PFSK-1 (cell line): ENCODE results near the gene NOL3.

Experiments used
- FOXP2 ChIP-seq: optimal IDR thresholded peaks from 2 replicates; pipeline ENCODE3; 2011; ENCODE audit warnings: borderline replicate concordance, control low read depth, inconsistent platforms; ENCODE audit not compliant: insufficient read depth; ENCODE audit errors: extremely low read length, extremely low read depth
- POLR2AphosphoS5 ChIP-seq: IDR thresholded peaks from 2 replicates; pipeline ENCODE4 v1.6.1; 2012; ENCODE audit warnings: low read depth, mild to moderate bottlenecking, control low read depth, low read length, moderate library complexity
- SIN3A ChIP-seq: IDR thresholded peaks from 2 replicates; pipeline ENCODE4 v1.6.1; 2012; ENCODE audit warnings: mild to moderate bottlenecking, low read length, moderate library complexity, borderline replicate concordance; ENCODE audit not compliant: insufficient read depth
- TAF1 ChIP-seq: IDR thresholded peaks from 2 replicates; pipeline ENCODE4 v1.6.1; 2012; ENCODE audit warnings: low read length, control low read depth, borderline replicate concordance; ENCODE audit not compliant: insufficient read depth
- TF ChIP-seq, protein P1 (sequence below), 2 experiments: IDR thresholded peaks; 2 replicates each; pipeline versions ENCODE4 v1.6.1 to v1.8.0; 2011 to 2012; ENCODE audit warnings: low read depth in 2 of 2, low read length in 2 of 2, control low read depth in 1 of 2, inconsistent platforms in 1 of 2, mild to moderate bottlenecking in 1 of 2, moderate library complexity in 1 of 2; ENCODE audit not compliant: insufficient read depth in 1 of 2

The NOL3 gene

DNA sequence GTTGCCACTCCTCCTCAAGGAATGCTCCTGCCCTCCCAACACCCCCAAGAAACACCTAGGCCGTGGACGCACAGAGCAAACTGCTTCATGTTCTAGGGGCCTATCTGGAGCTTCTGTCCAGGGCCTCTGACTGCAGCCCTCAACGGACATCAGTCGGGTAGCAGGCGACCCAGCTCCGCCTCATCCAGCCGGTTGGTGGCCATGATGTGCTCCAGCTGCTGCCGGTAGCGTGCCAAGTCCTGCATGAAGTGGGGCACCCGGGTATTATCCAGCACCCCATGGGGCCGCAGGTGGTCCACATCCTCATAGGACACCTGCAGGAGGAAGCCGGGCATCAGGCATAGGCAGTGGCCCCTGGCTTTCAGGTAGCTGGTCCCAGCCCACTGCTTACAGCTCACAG, 6.3 kb downstream of the NOL3 start:
- TF ChIP-seq SIN3A (no peak), FOXP2 (no peak), TAF1 (no peak), POLR2AphosphoS5 (no peak)
- TF ChIP-seq, protein P1, sequence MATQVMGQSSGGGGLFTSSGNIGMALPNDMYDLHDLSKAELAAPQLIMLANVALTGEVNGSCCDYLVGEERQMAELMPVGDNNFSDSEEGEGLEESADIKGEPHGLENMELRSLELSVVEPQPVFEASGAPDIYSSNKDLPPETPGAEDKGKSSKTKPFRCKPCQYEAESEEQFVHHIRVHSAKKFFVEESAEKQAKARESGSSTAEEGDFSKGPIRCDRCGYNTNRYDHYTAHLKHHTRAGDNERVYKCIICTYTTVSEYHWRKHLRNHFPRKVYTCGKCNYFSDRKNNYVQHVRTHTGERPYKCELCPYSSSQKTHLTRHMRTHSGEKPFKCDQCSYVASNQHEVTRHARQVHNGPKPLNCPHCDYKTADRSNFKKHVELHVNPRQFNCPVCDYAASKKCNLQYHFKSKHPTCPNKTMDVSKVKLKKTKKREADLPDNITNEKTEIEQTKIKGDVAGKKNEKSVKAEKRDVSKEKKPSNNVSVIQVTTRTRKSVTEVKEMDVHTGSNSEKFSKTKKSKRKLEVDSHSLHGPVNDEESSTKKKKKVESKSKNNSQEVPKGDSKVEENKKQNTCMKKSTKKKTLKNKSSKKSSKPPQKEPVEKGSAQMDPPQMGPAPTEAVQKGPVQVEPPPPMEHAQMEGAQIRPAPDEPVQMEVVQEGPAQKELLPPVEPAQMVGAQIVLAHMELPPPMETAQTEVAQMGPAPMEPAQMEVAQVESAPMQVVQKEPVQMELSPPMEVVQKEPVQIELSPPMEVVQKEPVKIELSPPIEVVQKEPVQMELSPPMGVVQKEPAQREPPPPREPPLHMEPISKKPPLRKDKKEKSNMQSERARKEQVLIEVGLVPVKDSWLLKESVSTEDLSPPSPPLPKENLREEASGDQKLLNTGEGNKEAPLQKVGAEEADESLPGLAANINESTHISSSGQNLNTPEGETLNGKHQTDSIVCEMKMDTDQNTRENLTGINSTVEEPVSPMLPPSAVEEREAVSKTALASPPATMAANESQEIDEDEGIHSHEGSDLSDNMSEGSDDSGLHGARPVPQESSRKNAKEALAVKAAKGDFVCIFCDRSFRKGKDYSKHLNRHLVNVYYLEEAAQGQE (IDR thresholded peaks at IDR 0.05; ENCODE audit: insufficient read depth in 1 of 2, low read depth in 2 of 2, low read length in 2 of 2): no peak

DNA sequence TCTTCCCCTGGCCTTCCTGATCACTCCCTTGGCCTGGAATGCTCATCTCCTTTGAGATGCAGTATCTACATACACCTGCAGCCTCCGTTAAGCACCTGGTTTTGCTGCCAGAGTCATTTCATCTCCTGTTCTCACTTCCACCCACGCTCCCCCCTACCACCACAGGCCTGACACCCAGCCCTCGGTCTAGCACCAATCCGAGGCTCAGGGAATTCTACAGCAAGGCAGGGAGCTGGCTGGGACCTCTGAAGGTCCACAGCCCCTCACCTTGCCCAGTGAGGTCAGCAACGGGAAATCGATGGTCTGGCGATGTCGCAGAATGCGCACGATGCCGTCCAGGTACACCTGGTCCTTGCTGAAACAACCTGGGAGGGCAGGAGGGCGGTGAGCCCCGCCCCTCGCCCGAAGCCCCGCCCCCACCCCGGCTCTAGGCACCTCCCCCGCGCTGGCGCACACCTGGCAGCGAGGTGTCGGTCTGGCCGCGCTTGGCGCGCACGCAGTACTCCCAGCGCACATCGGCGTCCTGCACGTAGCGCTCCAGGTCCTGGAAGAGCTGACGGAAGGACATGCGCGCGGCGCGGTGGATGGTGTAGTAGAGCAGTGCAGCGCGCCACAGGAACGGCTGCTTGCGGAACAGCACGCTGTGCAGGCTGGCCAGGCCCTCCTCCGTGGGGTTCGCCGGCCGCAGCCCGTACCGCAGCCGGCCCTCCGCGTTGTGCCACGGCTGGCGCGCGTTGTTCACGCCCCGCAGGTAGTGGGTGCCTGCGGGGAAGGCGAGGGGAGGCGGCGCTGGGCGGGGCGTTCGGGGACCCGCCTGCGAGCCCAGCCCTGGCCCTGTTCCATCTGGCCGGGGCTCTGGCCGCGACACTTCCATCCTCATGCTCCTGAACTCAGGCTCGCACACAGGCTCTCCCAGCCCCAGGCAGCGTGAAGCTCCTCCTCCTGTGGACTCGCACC, 7.7 kb downstream of the NOL3 start:
- TF ChIP-seq TAF1 (no peak), FOXP2 (no peak), SIN3A (no peak), POLR2AphosphoS5 (no peak)
- TF ChIP-seq, protein P1 (IDR thresholded peaks at IDR 0.05; ENCODE audit: insufficient read depth in 1 of 2, low read depth in 2 of 2, low read length in 2 of 2): no peak

DNA sequence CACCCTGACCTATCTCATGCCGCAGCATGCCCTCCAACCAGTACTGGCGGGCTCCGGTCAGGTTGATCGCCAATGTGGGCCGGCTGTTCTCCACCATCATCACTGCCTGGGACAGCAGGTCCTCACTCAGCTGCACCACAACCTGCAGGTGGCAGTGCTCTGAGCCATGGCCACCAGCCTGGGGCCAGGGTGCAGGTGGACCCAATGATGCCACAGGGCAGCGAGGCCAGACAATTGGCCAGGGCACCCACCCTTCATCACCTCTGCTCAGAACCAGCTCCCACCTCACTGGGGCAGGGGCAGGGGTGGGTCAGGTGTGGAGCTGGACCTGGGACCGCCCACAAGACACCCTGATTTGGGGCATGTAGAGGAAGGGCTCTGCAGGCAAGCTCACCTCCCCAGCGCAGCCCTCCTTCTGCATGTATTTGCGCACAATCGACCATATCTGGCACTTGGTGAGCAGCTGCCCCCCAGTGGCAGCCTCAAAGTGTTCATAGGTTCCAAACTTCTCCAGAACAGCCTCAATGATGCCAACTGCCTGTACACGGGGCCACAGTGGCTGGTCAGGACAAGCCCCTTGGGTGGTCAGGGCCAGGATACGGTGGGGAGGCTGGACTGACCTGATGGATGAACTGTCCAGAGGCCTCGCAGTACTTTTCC, 9.2 kb downstream of the NOL3 start:
- TF ChIP-seq, protein P1 (IDR thresholded peaks at IDR 0.05; ENCODE audit: insufficient read depth in 1 of 2, low read depth in 2 of 2, low read length in 2 of 2): no peak
- TF ChIP-seq FOXP2: no peak
- TF ChIP-seq POLR2AphosphoS5: no peak
- TF ChIP-seq SIN3A: no peak

DNA sequence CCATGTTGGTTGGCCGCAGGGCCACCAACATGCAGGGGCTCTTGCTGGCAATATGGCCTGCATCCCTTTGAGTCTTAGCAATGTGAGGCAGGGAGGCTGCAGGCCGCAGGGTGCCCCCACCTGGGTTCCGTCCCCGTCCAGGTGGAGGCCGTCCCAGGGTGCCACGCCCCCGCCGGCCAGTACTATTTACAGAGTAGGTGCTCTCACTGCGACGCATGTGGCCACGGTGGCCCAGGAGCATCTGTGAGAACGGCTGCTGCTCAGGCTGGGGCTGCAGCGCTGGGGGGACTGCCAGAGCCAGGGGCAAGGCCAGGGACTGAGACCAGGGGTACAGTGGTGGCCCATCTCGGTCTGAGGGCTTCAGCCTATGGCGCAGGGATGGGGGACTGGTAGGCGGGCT, 9.8 kb downstream of the NOL3 start:
- TF ChIP-seq FOXP2: no peak
- TF ChIP-seq, protein P1 (IDR thresholded peaks at IDR 0.05; ENCODE audit: insufficient read depth in 1 of 2, low read depth in 2 of 2, low read length in 2 of 2): no peak
